ENCODE data around the gene ANLN.

The ANLN gene

GRCh38 chr7:36389371-36390198, at the start of gene ANLN:
Gene ANLN, plus strand, starts transcription at chr7:36389862. Its CDS starts 165 bp downstream, at chr7:36390027.
- no peak for TF ChIP-seq CTCF (conservative IDR thresholded peaks at IDR 0.05; ENCODE audit: control insufficient read depth, insufficient read depth, low read depth, low read length)
- peak; percentile 94 for DNase-seq (ENCODE audit: low read depth)

GRCh38 chr7:36343548-36343947, 46.1 kb upstream of the ANLN start:
- no peak for TF ChIP-seq CTCF (conservative IDR thresholded peaks at IDR 0.05; ENCODE audit: control insufficient read depth, insufficient read depth, low read depth, low read length)

More at GRCh38 chr7:36389371-36390198, at the start of gene ANLN:
- peak within 1 kb of the TSS; percentile 64 for H3K4me3 ChIP-seq (ENCODE audit: control insufficient read depth, low read depth, low read length)

GRCh38 chr7:36344622-36345021, 45.0 kb upstream of the ANLN start:
- no peak for DNase-seq (ENCODE audit: low read depth)
- TF ChIP-seq CTCF (conservative IDR thresholded peaks at IDR 0.05; ENCODE audit: control insufficient read depth, insufficient read depth, low read depth, low read length), result no peak
- H3K4me3 ChIP-seq (ENCODE audit: control insufficient read depth, low read depth, low read length), result no peak overlapping the region

More at GRCh38 chr7:36343548-36343947, 46.1 kb upstream of the ANLN start:
- no peak for DNase-seq (ENCODE audit: low read depth)
- no peak overlapping the region for H3K4me3 ChIP-seq (ENCODE audit: control insufficient read depth, low read depth, low read length)

- H3K4me3 ChIP-seq (ENCODE audit: control insufficient read depth, low read depth, low read length), result no peak overlapping the region
- peak; percentile 27 for DNase-seq (ENCODE audit: low read depth)
- no peak for TF ChIP-seq CTCF (conservative IDR thresholded peaks at IDR 0.05; ENCODE audit: control insufficient read depth, insufficient read depth, low read depth, low read length)
These were observed 43.3 kb upstream of the ANLN start for GRCh38 chr7:36346260-36346831.

GRCh38 chr7:36348256-36348655, 41.4 kb upstream of the ANLN start:
- DNase-seq (ENCODE audit: low read depth), result peak; percentile 56
- no peak for TF ChIP-seq CTCF (conservative IDR thresholded peaks at IDR 0.05; ENCODE audit: control insufficient read depth, insufficient read depth, low read depth, low read length)
- no peak overlapping the region for H3K4me3 ChIP-seq (ENCODE audit: control insufficient read depth, low read depth, low read length)

GRCh38 chr7:36348771-36349170, 40.9 kb upstream of the ANLN start:
- H3K4me3 ChIP-seq (ENCODE audit: control insufficient read depth, low read depth, low read length), result no peak overlapping the region
- no peak for TF ChIP-seq CTCF (conservative IDR thresholded peaks at IDR 0.05; ENCODE audit: control insufficient read depth, insufficient read depth, low read depth, low read length)
- DNase-seq (ENCODE audit: low read depth), result no peak
